HCT116 (cell line): ENCODE measurements around the gene SMARCAL1. TPM values are rescaled to one million over a fixed set of nuclear protein-coding genes. Genes with fewer than 3 reads are reported as not detected.

Source experiments
- ATAC-seq: fragments of 200-7000 bp; cut with Tn5 transposase; 2 replicates; pipeline ENCODE4 v1.9.1; 2020; ENCODE audit warnings: mild to moderate bottlenecking, moderate library complexity
- BruUV-seq: library from RNA; stranded (reverse); fragments of 400-500 nt; replicated peaks from 2 replicates; lab custom pipeline; 2021; lab: Mats Ljungman, UMichigan
- CTCF ChIA-PET: fragments of 300-600 bp; sonication (Branson Sonifier 250); formaldehyde crosslinking; loops from one replicate; lab custom pipeline; 2021; ENCODE audit warnings: antibody characterized with exemption; lab: Charles Lee
- POLR2A ChIA-PET: fragments of 300-600, 350-600 bp; sonication (Branson Sonifier 250); formaldehyde crosslinking; loops from one replicate; lab custom pipeline; 2021; ENCODE audit warnings: antibody characterized with exemption; lab: Charles Lee
- RAD21 ChIA-PET, 2 experiments: fragments of 300-600 bp; sonication (Branson Sonifier 250); formaldehyde crosslinking; loops; one replicate each; lab custom pipeline; 2023; ENCODE audit warnings: low total read pairs in 2 of 2; ENCODE audit not compliant: uncharacterized antibody in 2 of 2, unreplicated experiment in 2 of 2, low non-redundant PET in 1 of 2; lab: Charles Lee
- DNase-seq: peaks from one replicate; pipeline ENCODE4 v3.0.0-alpha.2; 2010; ENCODE audit warnings: low read depth, low spot score
- H2AFZ ChIP-seq: fragments of 200-600 bp; shearing (Covaris generic), sonication (generic); 2 replicates; pipeline ENCODE4 v1.6.1; 2017; ENCODE audit warnings: low read depth, mixed run types, mixed read lengths, antibody characterized with exemption, low read length; ENCODE audit not compliant: poor library complexity, severe bottlenecking
- H3K27ac ChIP-seq: 2 replicates; pipeline ENCODE4 v1.5.1; 2012; ENCODE audit warnings: low read depth, low read length
- H3K27me3 ChIP-seq: fragments of 200-600 bp; sonication (generic); 2 replicates; pipeline ENCODE4 v1.6.1; 2016; ENCODE audit warnings: mixed run types, low read length, mixed read lengths; ENCODE audit not compliant: insufficient read depth
- H3K36me3 ChIP-seq, 2 experiments: fragments of 200-500 bp in 1 of 2; fragments of 200-600 bp in 1 of 2; sonication (Bioruptor generic) in 1 of 2; sonication (generic) in 1 of 2; 2 replicates each; pipeline versions ENCODE4 v1.5.1 to v1.6.1; 2014 to 2016; ENCODE audit warnings: low read length in 2 of 2, inconsistent platforms in 1 of 2, mixed read lengths in 1 of 2, mixed run types in 1 of 2; ENCODE audit not compliant: insufficient read depth in 2 of 2, control insufficient read depth in 1 of 2
- H3K4me1 ChIP-seq, 2 experiments: fragments of 200-600 bp in 1 of 2; sonication (generic) in 1 of 2; 2 replicates each; pipeline versions ENCODE4 v1.5.1 to v1.6.1; 2012 to 2017; ENCODE audit warnings: low read length in 2 of 2, inconsistent platforms in 1 of 2, mild to moderate bottlenecking in 1 of 2, mixed read lengths in 1 of 2, mixed run types in 1 of 2, moderate library complexity in 1 of 2; ENCODE audit not compliant: insufficient read depth in 2 of 2, control insufficient read depth in 1 of 2
- H3K4me2 ChIP-seq: fragments of 200-600 bp; sonication (generic); 2 replicates; pipeline ENCODE4 v1.6.1; 2017; ENCODE audit warnings: mixed run types, low read length, mixed read lengths
- H3K4me3 ChIP-seq, 2 experiments: fragments of 200-600 bp in 1 of 2; sonication (generic) in 1 of 2; replicated peaks in 1 of 2; 2 replicates each; pipeline ENCODE4 v1.5.1; 2011 to 2016; ENCODE audit warnings: low read length in 2 of 2, control low read depth in 1 of 2, low read depth in 1 of 2, mild to moderate bottlenecking in 1 of 2, mixed read lengths in 1 of 2, mixed run types in 1 of 2
- H3K79me2 ChIP-seq: fragments of 200-600 bp; sonication (generic); 2 replicates; pipeline ENCODE4 v1.6.1; 2017; ENCODE audit warnings: mild to moderate bottlenecking, mixed run types, low read length, moderate library complexity, mixed read lengths; ENCODE audit not compliant: insufficient read depth
- H3K9ac ChIP-seq: fragments of 200-600 bp; sonication (generic); 2 replicates; pipeline ENCODE4 v1.6.1; 2016; ENCODE audit warnings: low read length, mixed read lengths
- H3K9me2 ChIP-seq: fragments of 200-600 bp; sonication (generic), shearing (Covaris generic); 2 replicates; pipeline ENCODE4 v1.6.1; 2017; ENCODE audit warnings: mixed run types, mild to moderate bottlenecking, moderate library complexity; ENCODE audit not compliant: insufficient read depth
- H3K9me3 ChIP-seq, 2 experiments: fragments of 200-500 bp in 1 of 2; fragments of 200-600 bp in 1 of 2; sonication (Bioruptor generic) in 1 of 2; sonication (generic) in 1 of 2; 2 replicates each; pipeline ENCODE4 v1.6.1; 2014 to 2017; ENCODE audit warnings: low read length in 2 of 2, mixed read lengths in 2 of 2, inconsistent platforms in 1 of 2, low read depth in 1 of 2, mild to moderate bottlenecking in 1 of 2, mixed run types in 1 of 2, moderate library complexity in 1 of 2; ENCODE audit not compliant: control insufficient read depth in 1 of 2, insufficient read depth in 1 of 2
- H4K20me1 ChIP-seq: fragments of 200-600 bp; sonication (generic), shearing (Covaris generic); 2 replicates; pipeline ENCODE4 v1.6.1; 2017; ENCODE audit warnings: mixed run types, mild to moderate bottlenecking, moderate library complexity; ENCODE audit not compliant: insufficient read depth
- CBX3 ChIP-seq: IDR thresholded peaks from 2 replicates; pipeline ENCODE4 v1.6.1; 2012; ENCODE audit warnings: low read depth
- EGR1 ChIP-seq: IDR thresholded peaks from 2 replicates; pipeline ENCODE4 v1.6.1; 2012; ENCODE audit warnings: low read depth
- EZH2phosphoT487 ChIP-seq: fragments of 200-600 bp; IDR thresholded peaks from 2 replicates; pipeline ENCODE4 v1.6.1; 2018; ENCODE audit warnings: antibody characterized with exemption, borderline replicate concordance
- FOSL1 ChIP-seq: IDR thresholded peaks from 2 replicates; pipeline ENCODE4 v1.6.1; 2012; ENCODE audit warnings: low read depth
- POLR2AphosphoS5 ChIP-seq: IDR thresholded peaks from 2 replicates; pipeline ENCODE4 v1.6.1; 2011; ENCODE audit warnings: mild to moderate bottlenecking, low read depth, low read length, moderate library complexity
- RAD21 ChIP-seq: IDR thresholded peaks from 2 replicates; pipeline ENCODE4 v1.6.1; 2012; ENCODE audit warnings: low read depth, mild to moderate bottlenecking
- SIN3A ChIP-seq: IDR thresholded peaks from 2 replicates; pipeline ENCODE4 v1.6.1; 2012; ENCODE audit warnings: low read depth
- SP1 ChIP-seq: IDR thresholded peaks from 2 replicates; pipeline ENCODE4 v1.6.1; 2012; ENCODE audit warnings: low read depth
- SRF ChIP-seq: IDR thresholded peaks from 2 replicates; pipeline ENCODE4 v1.6.1; 2012; ENCODE audit warnings: low read depth
- TCF7L2 ChIP-seq: IDR thresholded peaks from 2 replicates; pipeline ENCODE4 v1.7.0; 2011; ENCODE audit warnings: borderline replicate concordance, inconsistent platforms; ENCODE audit not compliant: insufficient read depth, insufficient read length; ENCODE audit errors: extremely low read depth
- YY1 ChIP-seq: IDR thresholded peaks from 2 replicates; pipeline ENCODE4 v1.6.1; 2011; ENCODE audit warnings: low read length, low read depth, moderate library complexity, mild to moderate bottlenecking; ENCODE audit not compliant: insufficient replicate concordance; ENCODE audit errors: extremely low read depth
- ZNF274 ChIP-seq: fragments of 200-500 bp; sonication (Bioruptor generic); IDR thresholded peaks from 2 replicates; pipeline ENCODE4 v1.6.1; 2014; ENCODE audit warnings: mild to moderate bottlenecking, low read depth, low read length, inconsistent platforms
- intact Hi-C: fragments of 100-400 bp; cut with micrococcal nuclease; formaldehyde crosslinking; loops from 2 replicates; pipeline ENCODE4 v1.10.0; 2022
- total RNA-seq: library from RNA; stranded (reverse); gene quantifications from one replicate; pipeline ENCODE4 v1.2.1, GENCODE V29; 2021; ENCODE audit not compliant: unreplicated experiment
- TF ChIP-seq, protein P1 (sequence below): IDR thresholded peaks from 2 replicates; pipeline ENCODE4 v1.6.1; 2012; ENCODE audit warnings: low read depth
- TF ChIP-seq, protein P2 (sequence below): IDR thresholded peaks from 2 replicates; pipeline ENCODE4 v1.6.1; 2012
- TF ChIP-seq, protein P3 (sequence below): IDR thresholded peaks from 2 replicates; pipeline ENCODE4 v1.6.1; 2011; ENCODE audit warnings: mild to moderate bottlenecking, low read length, moderate library complexity; ENCODE audit not compliant: insufficient replicate concordance; ENCODE audit errors: extremely low read depth

SMARCAL1 gene
- total RNA-seq, 1 experiment from 2014 or later = 18.0 TPM

DNA sequence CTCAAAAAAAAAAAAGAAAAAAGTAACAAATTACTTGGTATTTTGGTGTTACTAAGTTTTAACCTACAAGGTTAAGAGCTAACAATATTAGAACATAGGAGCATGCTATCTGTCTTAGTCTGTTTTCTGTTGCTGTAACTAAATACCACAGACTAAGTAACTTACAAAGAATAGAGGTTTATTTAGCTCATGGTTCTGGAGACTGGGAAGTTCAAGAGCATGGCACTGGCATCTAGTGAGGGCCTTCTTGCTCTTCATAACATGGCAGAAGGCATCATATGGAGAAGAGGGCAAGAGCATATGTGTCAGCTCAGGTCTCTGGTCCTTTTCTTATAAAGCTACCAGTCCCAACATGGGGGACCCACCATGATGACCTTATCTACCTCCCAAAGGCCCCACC lies 36.5 kb downstream of the SMARCAL1 start:
- DNase-seq = no peak
- Histone ChIP-seq H3K4me3 (no peak overlapping the region), H3K4me2 (no peak overlapping the region), H3K9me3 (0 out of 4 replicates have a peak, but pooled peaks cover 0 to 3% of the 10 kb centered on the region in 2 experiments), H3K9me2 (no peaks in the 10 kb centered on the region), H3K4me1 (no peaks in the 10 kb centered on the region), H4K20me1 (no peaks in the 10 kb centered on the region), H3K27me3 (no peaks in the 10 kb centered on the region), H2AFZ (no peak overlapping the region), H3K27ac (no peak overlapping the region), H3K9ac (no peak overlapping the region), H3K79me2 (no peaks in the 10 kb centered on the region), H3K36me3 (peaks cover 10 to 14% of the 10 kb centered on the region in 2 experiments; a peak in 2 of 4 replicates)
- no peak for ATAC-seq
- intact Hi-C loops = no loop called here
- ChIA-PET CTCF (no interaction called here), POLR2A (interaction anchor here (1.1 kb wide), 1 partner anchor 13 kb away, joined by 3 read pairs; no protein-coding TSS in a partner anchor), RAD21 (no interaction called here)
- no TSS peak for BruUV-seq
- TF ChIP-seq, protein P1, sequence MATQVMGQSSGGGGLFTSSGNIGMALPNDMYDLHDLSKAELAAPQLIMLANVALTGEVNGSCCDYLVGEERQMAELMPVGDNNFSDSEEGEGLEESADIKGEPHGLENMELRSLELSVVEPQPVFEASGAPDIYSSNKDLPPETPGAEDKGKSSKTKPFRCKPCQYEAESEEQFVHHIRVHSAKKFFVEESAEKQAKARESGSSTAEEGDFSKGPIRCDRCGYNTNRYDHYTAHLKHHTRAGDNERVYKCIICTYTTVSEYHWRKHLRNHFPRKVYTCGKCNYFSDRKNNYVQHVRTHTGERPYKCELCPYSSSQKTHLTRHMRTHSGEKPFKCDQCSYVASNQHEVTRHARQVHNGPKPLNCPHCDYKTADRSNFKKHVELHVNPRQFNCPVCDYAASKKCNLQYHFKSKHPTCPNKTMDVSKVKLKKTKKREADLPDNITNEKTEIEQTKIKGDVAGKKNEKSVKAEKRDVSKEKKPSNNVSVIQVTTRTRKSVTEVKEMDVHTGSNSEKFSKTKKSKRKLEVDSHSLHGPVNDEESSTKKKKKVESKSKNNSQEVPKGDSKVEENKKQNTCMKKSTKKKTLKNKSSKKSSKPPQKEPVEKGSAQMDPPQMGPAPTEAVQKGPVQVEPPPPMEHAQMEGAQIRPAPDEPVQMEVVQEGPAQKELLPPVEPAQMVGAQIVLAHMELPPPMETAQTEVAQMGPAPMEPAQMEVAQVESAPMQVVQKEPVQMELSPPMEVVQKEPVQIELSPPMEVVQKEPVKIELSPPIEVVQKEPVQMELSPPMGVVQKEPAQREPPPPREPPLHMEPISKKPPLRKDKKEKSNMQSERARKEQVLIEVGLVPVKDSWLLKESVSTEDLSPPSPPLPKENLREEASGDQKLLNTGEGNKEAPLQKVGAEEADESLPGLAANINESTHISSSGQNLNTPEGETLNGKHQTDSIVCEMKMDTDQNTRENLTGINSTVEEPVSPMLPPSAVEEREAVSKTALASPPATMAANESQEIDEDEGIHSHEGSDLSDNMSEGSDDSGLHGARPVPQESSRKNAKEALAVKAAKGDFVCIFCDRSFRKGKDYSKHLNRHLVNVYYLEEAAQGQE = no peak
- TF ChIP-seq ZNF274 (no peak), SP1 (no peak), FOSL1 (no peak), TCF7L2 (no peak), CBX3 (no peak), RAD21 (no peak), POLR2AphosphoS5 (no peak), SIN3A (no peak), SRF (no peak), YY1 (no peak), EGR1 (no peak), EZH2phosphoT487 (no peak)
- TF ChIP-seq, protein P2, sequence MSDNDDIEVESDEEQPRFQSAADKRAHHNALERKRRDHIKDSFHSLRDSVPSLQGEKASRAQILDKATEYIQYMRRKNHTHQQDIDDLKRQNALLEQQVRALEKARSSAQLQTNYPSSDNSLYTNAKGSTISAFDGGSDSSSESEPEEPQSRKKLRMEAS = no peak
- TF ChIP-seq, protein P3, sequence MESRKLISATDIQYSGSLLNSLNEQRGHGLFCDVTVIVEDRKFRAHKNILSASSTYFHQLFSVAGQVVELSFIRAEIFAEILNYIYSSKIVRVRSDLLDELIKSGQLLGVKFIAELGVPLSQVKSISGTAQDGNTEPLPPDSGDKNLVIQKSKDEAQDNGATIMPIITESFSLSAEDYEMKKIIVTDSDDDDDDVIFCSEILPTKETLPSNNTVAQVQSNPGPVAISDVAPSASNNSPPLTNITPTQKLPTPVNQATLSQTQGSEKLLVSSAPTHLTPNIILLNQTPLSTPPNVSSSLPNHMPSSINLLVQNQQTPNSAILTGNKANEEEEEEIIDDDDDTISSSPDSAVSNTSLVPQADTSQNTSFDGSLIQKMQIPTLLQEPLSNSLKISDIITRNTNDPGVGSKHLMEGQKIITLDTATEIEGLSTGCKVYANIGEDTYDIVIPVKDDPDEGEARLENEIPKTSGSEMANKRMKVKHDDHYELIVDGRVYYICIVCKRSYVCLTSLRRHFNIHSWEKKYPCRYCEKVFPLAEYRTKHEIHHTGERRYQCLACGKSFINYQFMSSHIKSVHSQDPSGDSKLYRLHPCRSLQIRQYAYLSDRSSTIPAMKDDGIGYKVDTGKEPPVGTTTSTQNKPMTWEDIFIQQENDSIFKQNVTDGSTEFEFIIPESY = no peak
